Fibroblast of lung (primary cell): ENCODE data around the gene VPS36.

Source experiments
- EZH2 ChIP-seq: IDR thresholded peaks from 2 replicates; pipeline ENCODE4 v1.5.1; 2012; ENCODE audit warnings: low read length, control low read depth, mild to moderate bottlenecking; ENCODE audit errors: missing control alignments
- TF ChIP-seq, protein P1 (sequence below), 2 donors: IDR thresholded peaks in 1 of 2; conservative IDR thresholded peaks in 1 of 2; 1 replicate in 1 of 2; 2 replicates in 1 of 2; pipeline ENCODE4 v1.5.1; 2011 to 2012; ENCODE audit warnings: low read length in 2 of 2, control low read depth in 1 of 2, inconsistent platforms in 1 of 2, low read depth in 1 of 2, mild to moderate bottlenecking in 1 of 2

- TF ChIP-seq, protein P1, sequence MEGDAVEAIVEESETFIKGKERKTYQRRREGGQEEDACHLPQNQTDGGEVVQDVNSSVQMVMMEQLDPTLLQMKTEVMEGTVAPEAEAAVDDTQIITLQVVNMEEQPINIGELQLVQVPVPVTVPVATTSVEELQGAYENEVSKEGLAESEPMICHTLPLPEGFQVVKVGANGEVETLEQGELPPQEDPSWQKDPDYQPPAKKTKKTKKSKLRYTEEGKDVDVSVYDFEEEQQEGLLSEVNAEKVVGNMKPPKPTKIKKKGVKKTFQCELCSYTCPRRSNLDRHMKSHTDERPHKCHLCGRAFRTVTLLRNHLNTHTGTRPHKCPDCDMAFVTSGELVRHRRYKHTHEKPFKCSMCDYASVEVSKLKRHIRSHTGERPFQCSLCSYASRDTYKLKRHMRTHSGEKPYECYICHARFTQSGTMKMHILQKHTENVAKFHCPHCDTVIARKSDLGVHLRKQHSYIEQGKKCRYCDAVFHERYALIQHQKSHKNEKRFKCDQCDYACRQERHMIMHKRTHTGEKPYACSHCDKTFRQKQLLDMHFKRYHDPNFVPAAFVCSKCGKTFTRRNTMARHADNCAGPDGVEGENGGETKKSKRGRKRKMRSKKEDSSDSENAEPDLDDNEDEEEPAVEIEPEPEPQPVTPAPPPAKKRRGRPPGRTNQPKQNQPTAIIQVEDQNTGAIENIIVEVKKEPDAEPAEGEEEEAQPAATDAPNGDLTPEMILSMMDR (conservative IDR thresholded peaks at IDR 0.05 in 1 of 2, IDR thresholded peaks at IDR 0.05 in 1 of 2; ENCODE audit: low read depth in 1 of 2, low read length in 2 of 2) = no peak
- TF ChIP-seq EZH2 = no peak
Observed at GRCh38 chr13:52395704-52396103, 54.7 kb downstream of the VPS36 start.
